DMS53 treated with DMSO at 0.1 percent for 48 hours (cell line): ENCODE results near the gene TRIM17.

ENCODE experiments used
- DNase-seq: peaks from one replicate; lab custom pipeline; 2025; ENCODE audit not compliant: unreplicated experiment; lab: John Stamatoyannopoulos, UW

Gene TRIM17

DNA sequence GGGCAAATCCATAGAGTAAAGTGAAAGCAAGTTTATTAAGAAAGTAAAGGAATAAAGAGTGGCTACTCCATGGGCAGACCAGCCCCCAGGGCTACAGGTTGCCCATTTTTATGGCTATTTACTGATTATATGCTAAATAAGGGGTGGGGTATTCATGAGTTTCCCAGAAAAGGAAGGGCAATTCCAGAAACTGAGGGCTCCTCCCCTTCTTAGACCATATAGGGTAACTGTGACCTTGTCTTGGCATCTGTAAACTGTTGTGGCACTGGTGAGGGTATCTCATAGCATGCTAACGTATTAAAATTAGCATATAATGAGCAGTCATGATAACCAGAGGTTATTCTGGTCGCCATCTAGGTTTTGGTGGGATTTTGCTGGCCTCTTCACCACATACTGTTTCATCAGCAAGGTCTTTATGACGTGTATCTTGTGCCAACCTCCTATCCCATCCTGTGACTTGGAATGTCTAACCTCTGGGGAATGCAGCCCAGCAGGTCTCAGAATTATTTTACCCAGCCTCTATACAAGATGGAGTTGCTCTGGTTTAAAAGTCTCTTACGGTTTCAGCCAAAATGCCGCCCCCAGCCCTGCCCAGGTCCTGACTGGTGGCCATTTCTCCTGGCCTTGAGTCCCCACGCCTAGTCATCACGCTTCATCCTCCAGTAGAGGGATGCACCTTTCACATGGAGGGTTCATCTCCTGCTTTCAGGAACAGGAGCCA, 982 bp upstream of the TRIM17 start:
- no peak for DNase-seq

DNA sequence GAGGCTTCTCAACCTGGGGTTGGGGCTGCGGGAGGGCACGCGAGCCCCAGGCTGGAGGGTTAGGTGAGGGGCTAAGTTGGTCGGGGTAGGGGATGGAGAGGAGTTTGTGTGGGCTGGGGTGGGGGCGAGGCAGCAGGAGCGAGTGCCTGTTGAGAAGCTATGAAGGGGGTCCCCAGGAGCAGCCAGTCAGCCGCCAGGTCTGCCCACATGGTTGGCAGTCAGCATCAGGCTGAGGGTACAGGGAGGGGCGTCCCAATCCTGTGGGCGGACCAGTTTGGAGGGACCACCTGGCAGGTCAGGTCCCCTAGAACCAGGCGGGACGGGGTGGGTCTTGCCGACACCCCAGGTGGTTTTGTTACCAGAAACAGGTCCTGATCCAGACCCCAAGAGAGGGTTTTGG, 400 bp upstream of the TRIM17 start:
- no peak for DNase-seq

DNA sequence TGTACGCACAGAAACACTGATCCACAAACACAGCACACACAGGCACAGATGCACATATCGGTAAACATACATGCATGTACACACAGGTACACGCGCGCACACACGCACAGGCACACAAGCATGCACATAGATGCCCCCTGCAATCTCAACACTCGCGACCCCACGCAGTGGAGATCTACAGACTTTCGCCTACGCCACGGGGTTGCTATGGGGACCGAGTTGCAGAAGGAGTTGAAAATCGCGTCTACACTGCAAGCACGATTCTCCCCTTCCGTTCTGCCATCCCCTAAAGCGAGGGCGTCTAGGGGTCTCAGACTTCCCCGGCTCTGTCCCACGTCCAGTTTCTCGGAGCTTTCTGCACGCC, 826 bp downstream of the TRIM17 start:
- no peak for DNase-seq

DNA sequence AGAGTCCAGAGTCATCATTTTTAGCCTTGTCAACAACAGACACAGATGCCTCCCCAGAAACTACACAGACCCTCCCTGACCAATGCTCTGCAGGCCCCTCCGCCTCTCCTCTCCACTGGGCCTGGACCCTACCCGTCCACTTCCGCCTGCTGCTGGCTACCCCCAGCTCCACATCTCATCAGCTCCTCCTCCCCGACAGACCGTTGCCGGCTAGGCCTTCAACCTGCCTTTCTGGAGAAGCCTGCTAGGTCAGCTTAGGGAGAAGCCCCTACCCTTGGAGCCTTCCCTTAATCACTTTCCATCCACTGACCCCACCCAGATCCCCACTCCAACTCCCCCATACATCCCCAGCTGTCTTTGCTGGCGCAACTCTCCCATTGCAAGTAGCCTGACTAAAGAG, 1.4 kb downstream of the TRIM17 start:
- no peak for DNase-seq

DNA sequence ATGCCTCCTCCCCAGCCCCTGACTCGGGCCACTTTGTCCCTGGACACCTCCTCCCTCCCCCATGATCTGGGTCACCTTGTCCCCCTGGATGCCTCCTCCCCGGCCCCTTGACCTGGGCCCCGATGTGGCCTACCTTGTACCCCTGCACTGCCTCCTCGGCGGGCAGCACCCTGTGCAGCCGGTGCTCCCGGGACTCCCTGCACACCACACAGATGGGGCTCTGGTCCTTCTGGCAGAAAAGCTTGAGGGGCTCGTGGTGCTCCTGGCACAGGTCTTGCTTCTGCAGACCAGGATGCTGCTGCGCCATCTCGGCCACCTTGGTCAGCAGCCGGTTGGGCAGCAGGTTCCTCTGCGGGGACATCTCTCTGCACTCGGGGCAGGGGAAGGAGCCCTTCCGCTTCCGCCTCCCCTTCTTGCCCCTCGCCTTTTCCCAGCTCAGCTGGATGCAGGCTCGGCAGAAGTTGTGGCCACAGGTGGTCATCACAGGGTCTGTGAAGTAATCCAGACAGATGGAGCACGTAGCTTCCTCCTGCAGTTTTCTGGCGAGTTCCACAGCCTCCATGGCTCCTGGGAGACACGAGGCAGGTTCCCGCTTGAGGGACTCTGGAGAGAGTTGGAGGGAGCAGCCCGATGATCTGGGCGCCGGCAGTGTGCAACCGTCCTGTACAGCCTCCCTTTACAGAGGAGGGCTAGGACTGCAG, 2.0 kb downstream of the TRIM17 start:
- DNase-seq: no peak

DNA sequence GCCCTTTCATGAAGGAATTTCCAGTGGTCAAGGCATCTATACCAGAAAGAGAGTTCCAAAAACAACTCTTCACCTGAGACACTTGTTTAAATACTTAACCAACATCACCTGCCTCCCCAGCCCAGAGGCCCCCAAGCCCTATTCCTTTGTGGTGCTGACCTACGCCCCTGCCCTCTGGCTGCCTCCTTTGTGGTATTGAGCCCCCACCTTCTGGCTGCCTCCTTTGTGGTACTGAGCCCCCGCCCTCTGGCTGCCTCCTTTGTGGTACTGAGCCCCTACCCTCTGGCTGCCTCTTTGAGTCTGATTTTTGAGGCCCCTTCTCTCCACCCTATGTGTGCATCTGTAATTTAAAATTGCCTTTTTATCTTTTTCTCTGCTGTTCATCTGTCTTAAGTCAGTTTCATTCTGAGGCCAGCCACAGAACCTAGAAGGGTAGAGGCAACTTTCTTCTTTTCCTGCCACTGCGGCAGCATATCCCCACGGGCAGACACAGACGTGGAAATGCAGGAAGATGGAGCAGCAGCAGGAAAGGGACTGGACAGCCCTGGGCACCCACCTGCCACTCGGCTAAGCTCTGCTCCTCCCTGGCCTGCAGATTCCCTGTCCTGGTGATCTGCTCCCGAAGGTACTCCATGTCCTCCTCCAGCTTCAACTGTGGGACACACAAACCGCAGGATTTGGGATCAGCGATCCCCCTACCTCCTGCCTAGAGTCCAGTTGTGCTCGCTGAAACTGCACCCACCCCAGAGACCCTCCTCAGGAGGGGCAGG, 3.2 kb downstream of the TRIM17 start:
- DNase-seq: no peak

DNA sequence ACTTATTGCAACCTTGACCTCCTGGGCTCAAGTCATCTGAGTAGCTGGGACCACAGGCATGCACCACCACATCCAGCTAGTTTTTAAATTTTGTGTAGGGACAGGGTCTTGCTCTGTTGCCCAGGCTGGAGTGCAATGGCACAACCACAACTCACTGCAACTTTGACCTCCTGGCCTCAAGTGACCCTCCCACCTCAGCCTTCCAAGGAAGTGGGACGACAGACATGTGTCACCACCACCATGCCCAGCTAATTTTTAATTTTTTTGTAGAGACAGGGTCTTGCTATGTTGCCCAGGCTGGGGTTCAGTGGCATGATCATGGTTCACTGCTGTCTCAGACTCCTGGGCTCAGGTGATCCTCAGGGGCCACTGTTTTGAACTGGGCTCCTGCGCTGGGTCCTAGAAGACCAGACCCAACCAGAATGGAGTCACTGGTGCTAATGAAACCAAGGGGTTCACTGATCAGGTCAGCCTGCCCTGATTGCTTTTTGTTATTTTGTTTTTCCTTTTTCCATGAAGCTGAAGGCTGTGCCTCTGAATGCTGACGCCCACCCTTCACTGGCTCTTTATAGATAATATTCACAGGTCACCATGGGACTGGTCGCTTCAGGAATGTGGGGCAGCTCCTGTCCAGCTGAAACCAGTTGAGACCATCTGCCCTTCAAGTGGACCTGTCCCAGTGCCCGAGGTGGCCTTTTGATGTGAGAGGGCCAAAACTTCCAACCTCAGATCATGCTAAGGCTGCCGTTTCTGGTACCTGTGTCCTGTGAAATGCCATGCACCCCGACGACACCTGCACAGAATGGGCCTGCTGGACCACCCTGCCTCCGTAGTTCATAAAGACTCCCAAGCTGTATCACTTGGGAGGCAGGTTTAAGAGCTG, 4.9 kb downstream of the TRIM17 start:
- no peak for DNase-seq

DNA sequence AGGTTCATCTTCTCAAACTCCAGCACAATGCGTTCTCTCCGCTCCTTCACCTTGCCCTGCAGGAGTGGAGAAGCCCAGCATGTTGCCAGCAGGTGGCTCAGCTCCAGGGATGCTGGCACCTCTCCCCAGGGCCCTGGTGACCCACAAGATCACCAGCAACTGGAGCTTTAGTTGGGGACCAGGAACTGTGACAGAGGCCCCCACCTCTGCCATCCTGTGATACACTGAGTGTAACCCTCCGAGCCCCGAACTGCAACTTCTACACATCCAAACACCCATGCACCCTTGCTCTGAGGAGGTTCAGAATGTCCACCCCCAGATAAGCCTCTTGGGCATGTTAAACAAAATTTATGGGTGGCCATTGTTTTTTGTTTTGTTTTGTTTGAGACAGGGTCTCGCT, 5.5 kb downstream of the TRIM17 start:
- DNase-seq: no peak

DNA sequence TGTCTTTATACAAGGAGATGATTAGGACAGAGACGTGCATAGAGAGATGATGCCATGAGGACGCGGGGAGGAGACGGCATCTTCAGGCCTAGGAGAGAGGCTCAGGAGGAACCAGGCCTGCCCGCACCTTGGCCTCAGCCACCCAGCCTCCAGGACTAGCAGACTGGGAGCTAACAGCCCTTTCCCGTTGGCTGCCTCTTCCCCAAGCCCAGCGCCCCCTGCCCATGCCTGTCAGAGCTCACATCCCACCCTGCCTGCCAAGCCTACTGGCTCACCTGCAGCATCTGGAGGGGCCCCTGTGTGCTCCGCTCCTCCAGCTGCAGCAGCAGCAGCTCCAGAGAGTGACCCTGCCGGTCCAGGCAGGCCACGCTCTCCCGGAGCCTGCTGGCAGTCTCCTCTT, 6.0 kb downstream of the TRIM17 start:
- DNase-seq: no peak

DNA sequence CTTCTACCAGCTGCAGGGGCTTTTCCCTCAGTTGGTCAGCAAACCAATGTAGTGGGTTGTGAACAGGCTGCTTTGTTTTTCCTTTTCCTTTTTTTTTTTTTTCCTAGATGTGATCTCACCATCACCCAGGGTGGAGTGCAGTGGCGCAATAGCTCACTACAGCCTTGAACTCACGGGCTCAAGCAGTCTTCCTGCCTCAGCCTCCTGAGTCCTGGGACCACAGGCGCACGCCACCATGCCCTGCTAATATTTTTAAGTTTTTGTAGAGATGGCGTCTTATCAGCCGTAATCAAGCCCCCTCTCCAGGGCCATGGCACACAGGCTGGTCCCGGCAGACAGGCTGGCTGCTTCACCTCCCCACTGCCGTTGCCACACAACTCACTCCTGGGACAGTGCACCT, 6.6 kb downstream of the TRIM17 start:
- DNase-seq: no peak

DNA sequence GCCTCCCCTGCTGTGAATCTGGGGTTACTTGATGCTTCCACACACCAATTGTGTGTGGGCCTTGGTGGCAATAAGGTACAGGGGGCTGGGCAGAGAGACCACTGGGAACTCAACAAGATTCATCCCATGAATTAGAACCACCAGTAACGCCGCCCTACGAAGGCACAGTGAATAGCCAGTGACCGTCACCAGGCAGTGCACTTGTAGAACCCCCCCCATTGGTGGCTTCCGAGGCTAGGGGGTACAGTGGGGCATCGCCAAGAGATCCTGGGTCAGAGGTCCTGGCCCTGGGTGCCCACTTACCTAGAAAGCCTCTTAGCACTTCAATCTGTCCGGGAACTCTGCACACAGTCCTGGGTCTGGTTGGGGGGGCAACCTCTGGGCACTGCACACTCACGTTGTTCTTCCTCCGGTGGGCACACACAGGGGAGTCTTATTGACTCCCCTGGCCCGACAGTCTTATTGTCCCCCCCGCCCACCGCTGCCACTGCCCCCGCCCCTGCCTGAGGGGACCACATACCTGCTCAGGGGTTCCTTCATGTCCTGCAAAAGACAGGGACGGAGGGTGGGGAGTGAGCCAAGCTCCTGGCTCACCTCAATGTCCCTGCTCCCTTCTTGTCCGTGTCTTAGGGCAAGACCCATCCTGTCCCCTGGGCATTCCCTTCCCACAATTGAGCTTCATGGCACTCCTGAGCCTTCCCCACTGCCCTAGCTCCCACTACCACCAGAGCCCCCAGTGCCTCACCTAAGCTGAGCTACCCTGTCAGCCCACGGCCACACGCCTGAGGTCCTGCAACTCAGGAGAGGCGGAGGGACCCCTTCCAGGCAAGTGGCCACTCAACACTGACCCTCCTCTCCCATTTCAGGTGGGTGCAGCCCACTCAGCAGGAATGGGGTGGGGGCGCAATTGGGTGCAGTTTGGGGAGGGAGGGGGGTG, 7.5 kb downstream of the TRIM17 start:
- no peak for DNase-seq

DNA sequence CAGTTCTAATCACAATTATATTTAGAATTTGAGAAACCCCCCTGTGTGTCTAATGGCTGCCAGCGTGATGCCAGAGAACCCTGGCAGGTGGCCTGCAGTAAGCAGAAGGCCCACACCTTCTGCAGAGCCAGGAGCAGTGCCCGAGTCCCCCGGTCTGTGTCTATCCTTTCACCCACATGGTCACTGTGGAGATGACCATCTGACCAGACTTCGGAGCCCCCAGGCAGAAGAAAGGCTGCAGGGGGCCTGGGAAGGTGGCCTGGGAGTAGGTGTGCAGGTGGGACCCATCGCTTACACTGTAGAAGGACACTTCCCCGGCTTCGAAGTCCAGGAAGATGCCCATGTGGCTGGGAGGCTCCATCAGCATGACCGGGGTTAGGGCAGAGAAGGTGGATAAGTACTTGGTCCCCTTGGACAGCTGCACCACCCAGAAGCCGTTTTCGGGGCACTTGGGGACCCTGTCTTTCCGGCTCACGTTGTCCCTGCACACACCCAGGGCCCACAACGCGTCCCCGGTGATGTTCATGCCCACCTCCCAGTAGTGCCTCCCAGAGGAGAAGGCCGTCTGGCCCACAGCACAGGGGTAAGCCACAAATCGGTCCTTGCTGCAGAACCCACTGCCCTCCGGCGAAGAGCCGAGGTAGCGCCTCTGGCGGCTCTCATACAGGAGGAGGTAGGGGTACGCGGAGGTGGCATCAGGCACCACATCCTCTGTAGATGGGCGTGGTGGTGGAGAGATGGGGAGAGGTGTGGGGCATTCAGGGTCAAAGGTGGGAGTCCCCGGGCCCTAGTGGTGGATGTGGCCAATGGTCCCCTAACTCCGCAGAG, 8.4 kb downstream of the TRIM17 start:
- no peak for DNase-seq

DNA sequence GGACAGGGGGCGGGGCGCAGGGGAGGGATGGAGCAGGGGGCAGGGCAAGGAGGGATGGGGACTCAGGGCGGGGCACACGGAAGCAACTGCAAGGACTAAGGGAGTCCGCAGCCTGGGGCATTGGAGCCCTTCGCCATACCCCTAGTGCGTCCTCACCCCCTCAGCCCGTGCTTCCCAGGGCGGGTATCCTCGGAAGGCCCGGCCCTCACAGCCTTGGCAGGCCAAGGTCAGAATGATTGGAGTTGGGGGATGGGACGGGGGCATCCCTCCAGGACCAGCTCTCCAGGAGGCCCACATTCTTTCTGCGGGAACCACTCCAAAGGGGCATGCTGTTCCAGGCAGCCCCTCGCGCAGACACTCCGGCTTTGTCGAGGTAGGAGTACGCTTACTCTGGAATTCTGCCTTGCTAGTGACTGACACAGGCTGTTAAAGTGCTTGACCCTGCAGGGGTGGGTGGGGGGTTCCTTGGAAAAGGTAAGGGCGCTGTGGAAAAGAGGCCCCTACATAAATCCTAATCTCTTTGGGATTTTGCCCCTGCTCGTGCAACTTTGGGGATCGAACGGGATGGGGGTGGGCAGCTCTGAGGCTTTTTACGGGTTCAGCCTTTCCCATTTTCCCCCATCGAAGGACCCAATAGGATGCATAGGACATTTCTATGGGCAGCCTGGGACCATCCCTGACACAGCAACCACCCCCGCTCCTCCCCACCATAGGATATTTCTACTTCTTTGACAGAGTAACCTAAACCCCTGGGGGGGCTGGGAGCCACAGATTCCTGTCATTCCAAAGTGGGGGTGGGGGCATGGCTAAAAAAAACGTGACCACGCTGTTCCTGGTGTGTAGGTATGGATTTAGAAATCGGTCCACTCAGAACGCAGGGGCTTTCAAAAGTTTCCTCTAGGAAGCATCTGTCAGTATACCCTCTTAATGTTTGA, 9.3 kb downstream of the TRIM17 start:
- DNase-seq: no peak

DNA sequence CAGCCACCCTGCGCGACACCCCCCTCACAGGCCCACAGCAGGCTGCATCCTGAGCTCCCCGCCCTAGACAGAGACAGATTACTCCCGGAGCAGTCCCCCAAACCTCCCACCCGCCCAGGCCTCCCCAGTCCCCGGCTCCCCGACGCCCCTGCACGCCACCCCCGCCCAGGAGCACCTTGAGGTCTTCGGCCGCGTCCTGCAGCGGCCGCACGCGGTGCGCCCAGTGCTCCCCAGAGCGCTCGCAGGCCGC, 10.8 kb downstream of the TRIM17 start:
- DNase-seq: no peak

DNA sequence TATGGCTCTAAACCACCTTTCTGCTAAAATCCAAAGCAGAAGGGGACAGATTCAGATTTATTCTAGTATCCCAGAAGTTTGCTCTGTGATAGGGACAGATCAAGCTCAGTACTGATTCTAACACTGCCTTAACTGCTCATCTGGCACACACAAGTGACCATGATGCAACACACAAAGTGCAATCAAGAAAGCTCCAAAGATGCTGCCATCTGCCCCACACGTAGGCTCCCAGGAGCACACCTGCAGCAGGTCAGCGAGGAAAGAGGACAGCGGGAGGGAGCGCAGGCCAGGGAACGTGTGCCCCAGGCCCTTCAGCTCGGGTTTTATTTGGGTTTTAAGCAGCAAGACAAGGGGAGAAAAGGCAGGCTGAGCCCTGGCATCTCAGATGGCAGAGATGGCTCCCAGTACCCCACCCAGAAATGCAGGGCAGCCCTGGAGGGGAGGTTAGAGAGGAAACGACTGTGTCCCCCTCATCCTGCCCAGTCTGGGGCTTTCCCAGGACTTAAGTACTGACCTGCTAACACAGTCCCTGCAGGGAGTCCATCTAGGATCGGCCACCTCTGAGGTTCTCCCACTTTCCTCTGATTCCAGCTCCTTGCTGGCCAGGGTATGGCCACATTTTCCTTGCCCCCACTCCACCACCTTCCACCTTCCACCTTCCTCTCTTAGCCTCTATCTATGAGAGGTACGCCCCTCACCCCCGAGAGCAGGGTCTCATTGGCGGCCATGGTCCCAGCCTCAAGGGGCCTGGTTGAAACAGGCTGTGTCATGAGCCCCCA, 11.3 kb downstream of the TRIM17 start:
- no peak for DNase-seq

DNA sequence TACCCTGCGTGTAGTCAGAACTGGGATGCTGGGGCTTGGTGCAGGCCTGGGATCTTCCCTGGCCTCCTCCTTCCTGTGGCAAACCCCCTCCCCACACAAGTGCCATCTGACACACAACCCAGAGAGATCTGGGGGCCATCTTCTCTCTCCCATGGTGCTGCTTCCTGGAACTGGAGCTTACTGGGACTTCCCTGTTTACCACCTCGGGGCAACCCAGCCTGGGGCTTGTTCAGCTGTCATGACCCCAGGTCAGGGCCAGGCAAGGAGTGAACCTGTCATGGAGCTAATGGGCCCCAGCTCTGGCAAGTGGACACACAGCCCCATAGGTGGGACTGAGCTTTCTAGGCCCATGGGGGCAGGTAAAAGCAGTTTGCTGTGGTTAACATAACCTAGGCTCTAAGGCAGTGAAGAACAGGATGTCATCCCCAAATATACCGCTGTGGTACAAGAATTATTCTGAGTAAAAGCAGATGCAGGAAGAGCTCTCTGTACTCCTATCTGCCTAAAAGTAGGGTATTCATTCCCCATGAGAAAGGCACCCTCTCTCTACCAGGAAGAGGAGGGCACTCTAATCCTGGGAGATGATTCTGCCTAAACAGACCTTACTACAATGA, 12.4 kb downstream of the TRIM17 start:
- no peak for DNase-seq

DNA sequence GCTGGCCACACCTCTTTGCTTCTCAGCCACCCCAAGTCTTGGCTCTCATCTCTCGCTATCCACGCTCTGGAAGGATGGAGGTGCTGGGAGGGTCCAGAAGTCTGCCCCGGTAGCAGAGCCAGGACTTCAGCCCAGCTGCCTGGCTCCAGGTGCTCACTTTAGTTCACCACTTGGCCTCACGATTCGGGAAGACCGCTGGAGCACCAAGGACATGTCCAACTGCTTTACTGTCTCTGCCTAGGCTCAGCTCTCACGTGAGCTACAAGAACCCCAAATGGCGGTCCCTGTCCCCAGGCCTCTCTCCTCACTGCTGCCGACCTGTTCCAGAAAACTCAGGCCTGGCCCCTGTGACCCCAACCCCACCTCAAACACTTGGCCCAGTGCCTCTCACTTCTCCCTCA, 13.4 kb downstream of the TRIM17 start:
- DNase-seq: no peak
